Effector memory CD8-positive, alpha-beta T cell (primary cell): Measurements from ENCODE around the gene SLC16A1.

ENCODE experiments used
- ATAC-seq: fragments of 150-1000 bp; cut with Tn5 transposase; replicated peaks from 2 replicates; pipeline ENCODE4 v1.10.0; 2021; ENCODE audit warnings: mild to moderate bottlenecking, moderate library complexity
- DNase-seq, 3 experiments: peaks; one replicate each; pipeline ENCODE4 v3.0.0; 2021
- H3K27ac Mint-ChIP-seq, 2 donors: one replicate each; pipeline ENCODE4 v1.8.0; 2022; ENCODE audit warnings: mild to moderate bottlenecking in 2 of 2, mixed read lengths in 2 of 2, moderate library complexity in 2 of 2
- H3K27me3 Mint-ChIP-seq, 2 donors: one replicate each; pipeline ENCODE4 v1.8.0; 2022; ENCODE audit warnings: mixed read lengths in 2 of 2
- H3K36me3 Mint-ChIP-seq: one replicate; pipeline ENCODE4 v1.8.0; 2022; ENCODE audit warnings: mild to moderate bottlenecking, moderate library complexity, mixed read lengths; ENCODE audit not compliant: insufficient read depth
- H3K4me1 Mint-ChIP-seq, 2 donors: one replicate each; pipeline ENCODE4 v1.8.0; 2022; ENCODE audit warnings: low read depth in 2 of 2, mixed read lengths in 2 of 2
- H3K4me3 Mint-ChIP-seq, 2 donors: one replicate each; pipeline ENCODE4 v1.8.0; 2022; ENCODE audit warnings: mild to moderate bottlenecking in 2 of 2, mixed read lengths in 2 of 2, moderate library complexity in 2 of 2
- H3K9me3 Mint-ChIP-seq, 2 donors: one replicate each; pipeline ENCODE4 v1.8.0; 2022; ENCODE audit warnings: mixed read lengths in 2 of 2

The SLC16A1 gene

GRCh38 chr1:112927462-112927990 lies 28.5 kb downstream of the SLC16A1 start:
- Mint-ChIP-seq H3K27ac (no peak overlapping the region), H3K9me3 (no peaks in the 10 kb centered on the region), H3K4me1 (peaks cover 0 to 3% of the 10 kb centered on the region in 2 donors), H3K27me3 (no peaks in the 10 kb centered on the region), H3K4me3 (no peak overlapping the region), H3K36me3 (peaks cover 28% of the 10 kb centered on the region)
- ATAC-seq, result no peak
- no peak for DNase-seq

- no peak for DNase-seq
- Mint-ChIP-seq H3K36me3 (peaks cover 33% of the 10 kb centered on the region), H3K4me1 (peaks cover 0 to 3% of the 10 kb centered on the region in 2 donors), H3K4me3 (no peak overlapping the region), H3K27me3 (no peaks in the 10 kb centered on the region), H3K9me3 (no peaks in the 10 kb centered on the region), H3K27ac (no peak overlapping the region)
- no peak for ATAC-seq
Measured at GRCh38 chr1:112926858-112927257, 29.1 kb downstream of the SLC16A1 start.

GRCh38 chr1:112925015-112925414 lies 31.0 kb downstream of the SLC16A1 start:
- no peaks in the 10 kb centered on the region for H3K27me3 Mint-ChIP-seq
- DNase-seq (no peak), ATAC-seq (no peak)
- H3K4me1 Mint-ChIP-seq, result peaks cover 0 to 3% of the 10 kb centered on the region in 2 donors
- peaks cover 40% of the 10 kb centered on the region for H3K36me3 Mint-ChIP-seq
- H3K27ac Mint-ChIP-seq, result no peak overlapping the region
- H3K4me3 Mint-ChIP-seq, result no peak overlapping the region
- no peaks in the 10 kb centered on the region for H3K9me3 Mint-ChIP-seq

GRCh38 chr1:112923959-112924349 lies 32.0 kb downstream of the SLC16A1 start:
- Mint-ChIP-seq H3K27me3 (no peaks in the 10 kb centered on the region), H3K4me3 (no peak overlapping the region), H3K4me1 (peaks cover 0 to 3% of the 10 kb centered on the region in 2 donors), H3K36me3 (peaks cover 38% of the 10 kb centered on the region), H3K27ac (peak overlapping the region in 1 of 2 donors; percentile 85), H3K9me3 (no peaks in the 10 kb centered on the region)
- ATAC-seq, result no peak
- DNase-seq, result no peak

- H3K4me3 Mint-ChIP-seq, result no peak overlapping the region
- peak overlapping the region in 1 of 2 donors; percentile 85 for H3K27ac Mint-ChIP-seq
- peaks cover 38% of the 10 kb centered on the region for H3K36me3 Mint-ChIP-seq
- peaks cover 0 to 3% of the 10 kb centered on the region in 2 donors for H3K4me1 Mint-ChIP-seq
- H3K27me3 Mint-ChIP-seq, result no peaks in the 10 kb centered on the region
- DNase-seq (no peak), ATAC-seq (no peak)
- H3K9me3 Mint-ChIP-seq, result no peaks in the 10 kb centered on the region
Measured at GRCh38 chr1:112923234-112923958, 32.6 kb downstream of the SLC16A1 start.

GRCh38 chr1:112911506-112912220 lies 44.3 kb downstream of the SLC16A1 start:
- ATAC-seq, result no peak
- no peak overlapping the region for H3K27ac Mint-ChIP-seq
- DNase-seq, result no peak
- no peaks in the 10 kb centered on the region for H3K4me1 Mint-ChIP-seq
- no peaks in the 10 kb centered on the region for H3K27me3 Mint-ChIP-seq
- H3K4me3 Mint-ChIP-seq, result no peak overlapping the region
- H3K9me3 Mint-ChIP-seq, result no peaks in the 10 kb centered on the region
- H3K36me3 Mint-ChIP-seq, result peaks cover 9% of the 10 kb centered on the region

- no peaks in the 10 kb centered on the region for H3K9me3 Mint-ChIP-seq
- no peak overlapping the region for H3K4me3 Mint-ChIP-seq
- H3K36me3 Mint-ChIP-seq, result peaks cover 4% of the 10 kb centered on the region
- H3K4me1 Mint-ChIP-seq, result peaks cover 0 to 1% of the 10 kb centered on the region in 2 donors
- H3K27ac Mint-ChIP-seq, result no peak overlapping the region
- no peak for DNase-seq
- no peaks in the 10 kb centered on the region for H3K27me3 Mint-ChIP-seq
- ATAC-seq, result no peak
Measured at GRCh38 chr1:112909847-112910246, 46.1 kb downstream of the SLC16A1 start.

- no peaks in the 10 kb centered on the region for H3K9me3 Mint-ChIP-seq
- no peak overlapping the region for H3K27ac Mint-ChIP-seq
- ATAC-seq, result no peak
- peaks cover 8% of the 10 kb centered on the region in 2 donors for H3K4me1 Mint-ChIP-seq
- H3K36me3 Mint-ChIP-seq, result peaks cover 5% of the 10 kb centered on the region
- no peaks in the 10 kb centered on the region for H3K27me3 Mint-ChIP-seq
- no peak for DNase-seq
- H3K4me3 Mint-ChIP-seq, result no peak overlapping the region
Measured at GRCh38 chr1:112906150-112906698, 49.8 kb downstream of the SLC16A1 start.

- Mint-ChIP-seq H3K9me3 (no peaks in the 10 kb centered on the region), H3K27ac (no peak overlapping the region), H3K27me3 (no peaks in the 10 kb centered on the region), H3K4me3 (no peak overlapping the region), H3K36me3 (peaks cover 5% of the 10 kb centered on the region), H3K4me1 (peaks cover 8% of the 10 kb centered on the region in 2 donors)
- no peak for ATAC-seq
- DNase-seq, result no peak
Measured at GRCh38 chr1:112905395-112906149, 50.4 kb downstream of the SLC16A1 start.

- H3K27me3 Mint-ChIP-seq, result no peaks in the 10 kb centered on the region
- ATAC-seq (no peak), DNase-seq (no peak)
- H3K36me3 Mint-ChIP-seq, result peaks cover 5% of the 10 kb centered on the region
- H3K4me3 Mint-ChIP-seq, result no peak overlapping the region
- peaks cover 8% of the 10 kb centered on the region in 2 donors for H3K4me1 Mint-ChIP-seq
- no peak overlapping the region for H3K27ac Mint-ChIP-seq
- H3K9me3 Mint-ChIP-seq, result no peaks in the 10 kb centered on the region
Measured at GRCh38 chr1:112904831-112905261, 51.1 kb downstream of the SLC16A1 start.

- ATAC-seq, result peak; percentile 33
- DNase-seq, result no peak
Measured at GRCh38 chr1:112904071-112904830, 51.7 kb downstream of the SLC16A1 start.

GRCh38 chr1:112902221-112902620 lies 53.8 kb downstream of the SLC16A1 start:
- ATAC-seq (no peak), DNase-seq (no peak)
- Mint-ChIP-seq H3K27ac (no peak overlapping the region), H3K4me3 (no peak overlapping the region), H3K9me3 (no peaks in the 10 kb centered on the region), H3K27me3 (no peaks in the 10 kb centered on the region), H3K4me1 (peaks cover 8% of the 10 kb centered on the region in 2 donors), H3K36me3 (peaks cover 5% of the 10 kb centered on the region)

More at GRCh38 chr1:112904071-112904830, 51.7 kb downstream of the SLC16A1 start:
- H3K4me1 Mint-ChIP-seq, result peaks cover 8% of the 10 kb centered on the region in 2 donors
- no peaks in the 10 kb centered on the region for H3K9me3 Mint-ChIP-seq
- H3K27ac Mint-ChIP-seq, result peak overlapping the region; percentile 24 to 93
- no peaks in the 10 kb centered on the region for H3K27me3 Mint-ChIP-seq
- H3K4me3 Mint-ChIP-seq, result peak overlapping the region in 1 of 2 donors; percentile 36
- H3K36me3 Mint-ChIP-seq, result peaks cover 5% of the 10 kb centered on the region
